Muscle of leg (tissue), 11 donors: ENCODE data around the gene LMNTD1. TPM values are rescaled to one million over a fixed set of nuclear protein-coding genes. Genes with fewer than 3 reads are reported as not detected.
A peak's percentile ranks its signal among the peaks of the same experiment; 100 is the strongest.
"Not testable (repeated sequence)": the region's sequence is repeated elsewhere in the genome, so short reads cannot be mapped to it uniquely, and the experiment has no call there.

Experiments
- DNase-seq: peaks from one replicate; pipeline ENCODE4 v3.0.0; 2013
- H3K27ac ChIP-seq: one replicate; pipeline ENCODE4 v1.5.1; 2013; ENCODE audit warnings: mild to moderate bottlenecking, low read length, control low read depth
- H3K27me3 ChIP-seq: one replicate; pipeline ENCODE4 v1.6.1; 2013; ENCODE audit warnings: low read length; ENCODE audit not compliant: control insufficient read depth, insufficient read depth
- H3K36me3 ChIP-seq: one replicate; pipeline ENCODE4 v1.6.1; 2013; ENCODE audit warnings: low read length; ENCODE audit not compliant: control insufficient read depth, insufficient read depth
- H3K4me1 ChIP-seq: one replicate; pipeline ENCODE4 v1.6.1; 2013; ENCODE audit warnings: low read length; ENCODE audit not compliant: control insufficient read depth, insufficient read depth
- H3K4me3 ChIP-seq: one replicate; pipeline ENCODE4 v1.5.1; 2013; ENCODE audit warnings: low read length, control low read depth
- H3K9me3 ChIP-seq: replicated peaks from 2 replicates; pipeline ENCODE4 v1.6.1; 2013; ENCODE audit warnings: low read depth, low read length; ENCODE audit not compliant: control insufficient read depth
- WGBS: methylation state at CpG from one replicate; pipeline ENCODE4 v1.1.5; 2013; ENCODE audit warnings: missing lambda C conversion rate; ENCODE audit not compliant: insufficient coverage; 5-methylcytosine and 5-hydroxymethylcytosine counted together
- polyA plus RNA-seq, 8 donors: library from polyadenylated mRNA; unstranded; fragments of 120-200 nt; gene quantifications; one replicate each; pipeline versions ENCODE4 v1.2.1 to v1.2.3, GENCODE V29; 2013; ENCODE audit warnings: inconsistent platforms in 1 of 8, low replicate concordance in 1 of 8; ENCODE audit not compliant: insufficient read length in 8 of 8, insufficient read depth in 1 of 8
- total RNA-seq: library from RNA; stranded (reverse); fragments of 120-200 nt; gene quantifications from one replicate; pipeline ENCODE4 v1.2.4, GENCODE V29; 2013

LMNTD1 gene
- total and polyA plus RNA-seq, 9 donors: 0.18 to 0.28 TPM; not detected in 7

DNA sequence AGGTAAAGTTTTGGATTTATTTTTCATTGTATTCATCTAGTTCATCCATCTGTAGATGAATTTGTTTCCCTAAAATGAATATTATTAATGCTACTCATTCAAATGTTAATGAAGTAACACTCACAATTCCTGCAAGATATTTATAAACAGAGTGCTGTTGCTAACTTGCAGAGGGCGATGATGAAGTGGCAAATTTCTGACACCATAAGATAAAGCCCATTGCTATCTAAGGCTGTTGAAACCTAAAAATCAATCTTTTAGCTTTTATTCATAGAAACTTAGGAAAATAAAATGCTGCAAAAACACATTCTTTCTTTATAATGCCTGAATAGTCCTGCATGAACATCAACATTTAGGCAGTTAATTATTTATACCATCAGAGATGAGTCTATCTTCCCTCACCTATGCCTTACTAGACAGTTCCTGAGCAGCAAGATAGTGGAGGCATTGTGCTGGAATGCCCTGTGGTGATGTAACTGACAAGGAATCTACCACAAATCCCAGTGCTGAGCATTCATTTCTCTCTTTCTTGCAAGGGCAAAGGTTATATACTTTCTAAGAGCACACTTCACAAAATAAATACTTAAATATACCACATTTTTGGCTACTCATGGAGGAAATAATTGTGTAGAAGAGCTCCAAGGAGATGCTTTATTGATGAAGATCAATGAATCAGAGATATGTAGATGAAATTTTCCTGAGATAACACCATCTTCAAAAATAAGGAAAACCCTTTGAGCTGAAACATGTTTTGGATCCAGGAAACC lies 57.6 kb downstream of the LMNTD1 start:
- Histone ChIP-seq H3K27me3 (no peaks in the 10 kb centered on the region), H3K36me3 (no peaks in the 10 kb centered on the region), H3K4me1 (no peaks in the 10 kb centered on the region), H3K27ac (no peak overlapping the region), H3K9me3 (peaks cover 5% of the 10 kb centered on the region), H3K4me3 (no peak overlapping the region)
- WGBS: no CpG with 5 or more reads among the region's 1 CpG
- peak; percentile 40 for DNase-seq

GRCh38 chr12:25494926-25495325 lies 58.2 kb downstream of the LMNTD1 start:
- DNase-seq: no peak
- no peak overlapping the region for H3K4me3 ChIP-seq
- no peaks in the 10 kb centered on the region for H3K4me1 ChIP-seq
- no peaks in the 10 kb centered on the region for H3K27me3 ChIP-seq
- peaks cover 5% of the 10 kb centered on the region for H3K9me3 ChIP-seq
- H3K36me3 ChIP-seq: no peaks in the 10 kb centered on the region
- H3K27ac ChIP-seq: no peak overlapping the region
- WGBS: no CpG with 5 or more reads among the region's 2 CpGs

DNA sequence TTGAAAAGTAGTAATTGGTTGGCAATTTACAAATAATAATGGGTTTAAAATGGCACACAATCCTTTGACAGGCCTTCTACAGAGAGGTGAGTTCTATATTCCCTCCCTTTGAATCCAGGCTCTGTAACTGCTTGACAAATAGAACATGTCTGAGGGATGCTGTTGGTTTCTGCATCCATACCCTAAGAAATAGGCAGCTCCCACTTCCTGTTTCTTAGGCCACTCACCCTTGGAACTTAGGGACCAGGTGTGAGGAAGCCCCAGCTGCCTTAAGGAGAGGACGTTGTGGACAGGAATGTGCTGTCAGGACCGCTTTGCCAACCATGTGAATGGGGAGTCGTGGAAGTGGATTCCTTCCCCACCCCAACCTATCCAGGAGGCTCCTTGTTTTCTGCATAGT lies 59.4 kb downstream of the LMNTD1 start:
- no peak overlapping the region for H3K27ac ChIP-seq
- H3K4me3 ChIP-seq: no peak overlapping the region
- H3K4me1 ChIP-seq: no peaks in the 10 kb centered on the region
- peaks cover 2% of the 10 kb centered on the region for H3K9me3 ChIP-seq
- DNase-seq: no peak
- no peaks in the 10 kb centered on the region for H3K27me3 ChIP-seq
- H3K36me3 ChIP-seq: no peaks in the 10 kb centered on the region
- no CpG with 5 or more reads among the region's 3 CpGs for WGBS

GRCh38 chr12:25491396-25492325 lies 61.4 kb downstream of the LMNTD1 start:
- DNase-seq: no peak
- Histone ChIP-seq H3K4me1 (no peaks in the 10 kb centered on the region), H3K27me3 (no peaks in the 10 kb centered on the region), H3K27ac (no peak overlapping the region), H3K9me3 (no peaks in the 10 kb centered on the region), H3K36me3 (no peaks in the 10 kb centered on the region), H3K4me3 (no peak overlapping the region)
- 93% methylated on average over 3 of the region's 4 CpGs for WGBS

- H3K4me1 ChIP-seq, H3K9me3 ChIP-seq, H3K27ac ChIP-seq, H3K36me3 ChIP-seq, H3K4me3 ChIP-seq, DNase-seq, H3K27me3 ChIP-seq: not testable (repeated sequence)
- WGBS: 100% methylated on average over 4 of the region's 33 CpGs
Observed at GRCh38 chr12:25488956-25489870, 63.9 kb downstream of the LMNTD1 start.

DNA sequence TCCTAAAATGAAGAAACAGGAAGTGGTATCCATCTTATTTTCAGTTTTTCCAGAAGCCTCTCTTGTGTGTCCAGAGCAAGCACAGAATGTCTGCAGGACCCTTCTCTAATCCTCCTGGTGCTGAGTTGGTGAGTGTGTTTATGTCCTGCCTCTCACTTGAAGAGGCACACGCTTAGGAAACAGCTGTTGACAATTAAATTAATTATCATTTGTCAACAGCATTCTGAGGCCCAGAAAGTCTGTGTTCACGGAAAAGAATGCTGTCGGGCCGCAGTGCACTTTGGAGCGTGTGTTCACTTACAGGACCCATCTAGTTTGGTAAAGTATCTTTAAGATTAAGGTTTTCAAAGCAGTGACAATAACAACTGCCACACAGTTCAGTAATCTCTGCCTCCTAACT lies 70.5 kb downstream of the LMNTD1 start:
- no peak overlapping the region for H3K27ac ChIP-seq
- no peaks in the 10 kb centered on the region for H3K27me3 ChIP-seq
- no peaks in the 10 kb centered on the region for H3K9me3 ChIP-seq
- H3K36me3 ChIP-seq: no peaks in the 10 kb centered on the region
- H3K4me3 ChIP-seq: no peak overlapping the region
- WGBS: no CpG with 5 or more reads among the region's 5 CpGs
- DNase-seq: no peak
- no peaks in the 10 kb centered on the region for H3K4me1 ChIP-seq

DNA sequence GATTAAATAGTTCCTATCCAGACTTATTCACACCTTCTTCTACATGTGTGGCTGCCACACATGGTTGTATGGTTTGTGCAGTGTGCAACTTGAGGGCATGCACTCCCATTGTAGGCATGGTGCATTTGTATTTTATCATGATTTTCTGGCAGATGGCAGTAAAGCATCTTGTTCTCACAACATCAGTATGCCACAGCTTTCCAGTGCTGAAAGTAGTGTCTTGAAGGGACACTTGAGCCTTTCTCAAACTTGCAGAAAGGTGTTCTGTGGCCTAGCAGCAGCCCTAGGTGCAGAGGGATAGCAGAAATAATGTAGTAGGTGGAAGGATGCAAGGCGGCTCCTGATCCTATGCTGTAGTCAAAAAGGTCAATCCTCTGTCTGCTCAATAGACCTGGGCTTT lies 72.9 kb downstream of the LMNTD1 start:
- H3K36me3 ChIP-seq: no peaks in the 10 kb centered on the region
- WGBS: no CpG with 5 or more reads among the region's 1 CpG
- H3K27ac ChIP-seq: no peak overlapping the region
- H3K27me3 ChIP-seq: no peaks in the 10 kb centered on the region
- H3K9me3 ChIP-seq: no peaks in the 10 kb centered on the region
- DNase-seq: no peak
- H3K4me1 ChIP-seq: no peaks in the 10 kb centered on the region
- no peak overlapping the region for H3K4me3 ChIP-seq

DNA sequence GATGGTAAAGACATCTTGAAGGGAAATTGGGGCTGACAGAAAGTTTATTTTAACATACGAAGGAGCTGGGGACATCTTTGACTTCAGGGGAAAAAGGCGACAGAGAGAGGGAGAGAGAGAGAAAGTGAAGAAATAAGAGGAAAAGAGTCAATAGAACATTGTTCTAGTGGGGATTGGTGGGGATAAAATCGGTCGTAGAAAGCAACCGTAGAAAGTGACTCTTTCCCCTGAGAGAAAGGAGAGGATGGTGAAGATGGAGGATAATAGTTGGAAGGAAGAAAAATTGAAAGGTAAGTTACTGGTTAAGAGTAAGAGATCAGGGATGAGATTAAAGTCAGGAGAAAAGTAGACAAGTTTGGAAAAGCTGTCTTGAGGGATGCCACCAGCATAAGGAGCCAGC lies 75.9 kb downstream of the LMNTD1 start:
- no peak overlapping the region for H3K4me3 ChIP-seq
- no peaks in the 10 kb centered on the region for H3K36me3 ChIP-seq
- H3K9me3 ChIP-seq: no peaks in the 10 kb centered on the region
- WGBS: 93% methylated on average over 5 of the region's 5 CpGs
- DNase-seq: no peak
- H3K4me1 ChIP-seq: no peaks in the 10 kb centered on the region
- no peaks in the 10 kb centered on the region for H3K27me3 ChIP-seq
- no peak overlapping the region for H3K27ac ChIP-seq

- H3K27ac ChIP-seq: no peak overlapping the region
- no peaks in the 10 kb centered on the region for H3K27me3 ChIP-seq
- H3K9me3 ChIP-seq: no peaks in the 10 kb centered on the region
- no peak overlapping the region for H3K4me3 ChIP-seq
- no peaks in the 10 kb centered on the region for H3K4me1 ChIP-seq
- no peak for DNase-seq
- H3K36me3 ChIP-seq: no peaks in the 10 kb centered on the region
Observed at GRCh38 chr12:25472453-25472852, 80.6 kb downstream of the LMNTD1 start.

DNA sequence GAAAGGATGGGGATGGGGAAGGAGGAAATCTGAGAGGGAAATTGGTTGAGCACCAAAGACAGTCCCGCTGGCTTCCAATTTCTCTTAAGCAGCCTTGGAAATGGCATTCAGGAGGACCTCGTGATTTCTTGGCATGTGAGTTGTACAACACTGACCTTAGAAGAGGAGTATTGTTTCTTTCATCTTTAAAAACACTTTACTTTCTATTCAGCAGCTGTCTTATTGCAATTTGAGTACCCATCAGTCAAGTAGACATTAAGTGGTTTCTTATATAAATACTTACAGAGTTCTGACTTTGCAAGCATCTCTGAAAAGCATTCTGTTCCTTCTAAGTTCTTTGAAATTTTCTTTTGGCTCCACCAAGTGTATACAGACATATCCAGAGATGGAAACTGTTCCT lies 83.2 kb downstream of the LMNTD1 start:
- no peak for DNase-seq
- H3K9me3 ChIP-seq: no peaks in the 10 kb centered on the region
- no peak overlapping the region for H3K4me3 ChIP-seq
- no peaks in the 10 kb centered on the region for H3K27me3 ChIP-seq
- 38% methylated on average over 1 of the region's 2 CpGs for WGBS
- no peak overlapping the region for H3K27ac ChIP-seq
- no peaks in the 10 kb centered on the region for H3K4me1 ChIP-seq
- no peaks in the 10 kb centered on the region for H3K36me3 ChIP-seq
